IPS-NIHi7 (cell line): ENCODE results near the gene ZCCHC14.
"Not testable (repeated sequence)": the region's sequence is repeated elsewhere in the genome, so short reads cannot be mapped to it uniquely, and the experiment has no call there.

Experiments used
- DNase-seq: peaks from one replicate; pipeline ENCODE4 v3.0.0; 2012; ENCODE audit warnings: mixed read lengths; ENCODE audit errors: extremely low spot score

The ZCCHC14 gene

DNA sequence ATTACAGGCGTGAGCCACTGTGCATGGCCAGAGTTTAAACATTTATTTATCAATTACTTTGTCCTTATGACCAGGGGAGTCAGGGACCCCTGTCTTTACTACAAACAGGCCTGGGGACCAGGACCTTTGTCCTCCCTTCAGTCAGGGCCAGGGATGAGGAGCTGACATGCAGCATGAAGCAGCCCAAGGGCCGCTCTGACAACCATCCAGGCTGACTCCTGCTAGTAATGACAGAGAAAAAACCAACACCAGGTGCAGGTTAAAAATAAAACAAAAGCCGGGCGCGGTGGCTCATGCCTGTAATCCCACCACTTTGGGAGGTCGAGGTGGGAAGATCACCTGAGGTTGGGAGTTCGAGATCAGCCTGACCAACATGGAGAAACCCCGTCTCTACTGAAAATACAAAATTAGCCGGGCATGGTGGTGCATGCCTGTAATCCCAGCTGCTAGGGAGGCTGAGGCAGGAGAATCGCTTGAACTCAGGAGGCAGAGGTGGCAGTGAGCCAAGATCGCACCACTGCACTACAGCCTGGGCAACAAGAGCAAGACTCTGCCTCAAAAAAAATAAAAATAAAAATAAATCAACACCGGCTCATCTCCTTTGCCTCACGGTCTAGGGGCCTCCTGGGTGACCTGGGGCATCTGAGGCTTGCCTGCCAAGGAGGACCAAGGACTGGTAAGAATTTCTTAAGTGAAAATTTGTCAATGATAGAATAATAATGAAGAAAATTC, 129.8 kb downstream of the ZCCHC14 start:
- DNase-seq, result not testable (repeated sequence)

DNA sequence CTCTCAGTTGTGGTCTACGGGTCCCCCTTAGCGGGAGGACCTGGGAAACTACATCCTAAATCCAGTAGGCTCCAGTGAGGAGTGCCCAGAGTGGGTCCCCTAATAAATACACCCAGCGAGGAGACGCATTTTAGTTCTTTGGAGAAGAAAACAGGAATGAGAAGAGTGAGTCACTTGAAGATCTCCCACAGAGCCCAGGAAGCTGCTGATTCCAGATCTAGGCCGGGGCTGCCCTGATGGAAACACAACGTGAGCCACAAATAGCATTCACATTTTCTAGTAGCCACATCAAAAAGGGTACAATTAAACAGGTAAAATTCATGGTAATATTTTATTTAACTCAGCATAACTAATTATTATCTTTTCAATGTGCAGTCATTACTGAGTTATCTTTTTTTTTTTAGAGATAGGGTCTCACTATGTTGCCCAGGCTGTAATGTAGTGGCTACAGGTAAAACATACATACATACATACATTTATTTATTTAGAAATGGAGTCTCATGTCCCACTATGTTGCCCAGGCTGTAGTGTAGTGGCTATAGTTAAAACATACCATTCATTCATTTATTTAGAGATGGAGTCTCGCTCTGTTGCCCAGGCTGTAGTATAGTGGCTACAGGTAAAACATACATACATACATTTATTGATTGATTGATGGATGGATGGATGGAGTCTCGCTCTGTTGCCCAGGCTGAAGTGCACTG, 130.8 kb downstream of the ZCCHC14 start:
- DNase-seq, result no peak

DNA sequence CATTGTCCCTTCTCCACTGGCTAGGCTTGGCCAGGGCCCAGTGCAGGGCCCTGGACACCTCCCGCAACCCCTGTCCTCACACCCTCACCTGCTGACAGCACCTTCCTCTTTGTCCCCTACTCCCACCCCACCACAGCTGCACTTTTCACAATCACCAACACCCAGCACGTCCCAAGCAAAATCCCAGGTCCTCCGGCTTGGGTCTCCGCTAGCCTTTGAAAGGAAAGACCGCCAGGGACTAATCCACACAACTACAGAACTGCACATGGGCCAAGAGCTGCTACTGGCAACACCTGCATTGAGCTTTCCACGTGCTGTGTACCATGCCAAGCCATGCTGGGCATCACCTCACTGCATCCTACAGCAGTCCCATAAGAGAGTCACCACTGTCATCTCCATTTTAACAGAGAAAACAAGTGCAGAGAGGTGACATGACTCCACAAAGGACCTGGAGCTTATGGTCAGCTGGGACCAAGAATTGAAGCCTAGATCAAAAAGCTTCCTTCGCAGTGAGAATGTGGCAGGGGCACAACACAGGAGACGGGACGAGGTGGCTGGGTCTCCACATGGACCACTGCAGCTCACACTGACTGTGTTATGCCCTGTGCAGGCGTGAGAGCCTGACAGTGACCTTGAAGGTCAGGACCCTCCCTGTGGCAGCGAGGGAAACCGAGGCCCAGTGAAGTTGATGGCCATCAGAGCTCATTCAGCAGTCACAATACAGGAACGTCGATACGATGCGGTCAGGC, 131.8 kb downstream of the ZCCHC14 start:
- DNase-seq, result no peak

DNA sequence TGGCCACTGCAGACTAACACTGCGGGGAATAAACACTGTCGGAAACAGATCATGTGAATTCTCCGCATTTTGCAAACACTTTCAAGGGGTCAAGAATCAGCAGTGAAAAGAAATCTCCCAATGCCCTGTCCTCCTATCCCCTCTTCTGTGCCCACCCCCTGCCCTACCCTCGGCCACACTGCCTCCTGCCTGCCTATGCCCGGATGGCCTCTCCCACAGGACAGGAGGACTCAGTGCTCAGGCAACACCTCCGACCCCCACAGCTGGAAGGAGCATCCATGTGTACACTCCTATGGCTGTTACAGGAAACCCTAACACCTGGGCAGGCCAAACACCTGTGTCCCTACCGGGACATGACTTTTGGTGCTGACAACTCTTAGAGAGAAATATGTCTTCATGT, 133.7 kb downstream of the ZCCHC14 start:
- no peak for DNase-seq

DNA sequence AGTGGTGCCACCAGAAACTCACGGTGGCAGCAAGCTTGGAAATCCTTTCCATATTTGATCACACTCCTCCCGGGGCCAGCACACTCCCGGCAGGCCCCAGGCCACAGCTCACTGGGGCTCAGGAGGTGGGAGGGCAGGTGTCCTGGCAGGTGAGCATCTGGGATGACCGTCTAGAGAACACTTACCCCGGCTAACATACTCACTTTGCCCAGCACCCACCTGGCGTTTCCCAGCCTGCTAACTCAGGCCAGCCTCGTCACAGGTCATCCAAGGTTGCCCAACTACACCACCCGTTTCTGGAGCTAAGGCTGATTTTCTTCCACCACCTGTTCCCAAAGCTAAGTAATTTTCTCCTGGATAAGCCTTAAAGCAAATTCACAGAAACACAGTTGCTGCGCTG, 134.1 kb downstream of the ZCCHC14 start:
- DNase-seq, result no peak

DNA sequence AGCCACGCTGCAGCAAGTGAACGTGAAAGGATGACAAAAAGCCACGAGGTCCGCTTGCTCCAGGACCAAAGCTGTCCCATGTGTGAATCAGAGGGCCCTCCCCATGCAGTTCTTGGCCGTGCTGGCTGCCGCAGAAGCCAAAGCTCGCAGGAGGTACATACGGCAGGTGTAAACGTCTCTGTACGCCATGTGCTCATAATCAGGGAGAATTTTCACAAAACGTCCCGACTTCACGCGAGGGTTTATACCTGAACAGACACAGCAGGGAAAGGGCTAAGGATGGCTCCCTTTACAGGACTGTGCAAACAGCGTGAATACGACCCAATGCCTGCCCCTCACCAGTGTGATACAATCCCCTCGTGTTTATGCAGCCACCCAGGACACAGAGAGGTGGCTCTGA, 134.6 kb downstream of the ZCCHC14 start:
- DNase-seq, result no peak

DNA sequence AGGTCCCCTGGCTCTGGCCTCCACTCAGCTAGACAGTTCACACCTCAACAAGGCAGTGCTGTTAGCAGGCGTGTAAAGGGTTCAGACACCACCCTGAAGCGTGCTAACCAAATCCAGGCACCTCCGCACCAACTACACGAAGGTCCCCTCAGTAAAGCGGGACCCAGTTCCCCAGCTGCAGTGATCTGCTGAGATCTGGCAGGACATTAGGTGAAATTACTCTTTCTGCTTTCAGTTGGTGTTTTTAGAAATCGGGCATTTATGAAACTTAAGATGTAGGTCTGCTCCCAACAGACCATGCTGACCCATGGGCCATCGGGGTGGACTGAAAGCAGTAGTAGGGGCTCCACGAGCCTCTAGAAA, 136.4 kb downstream of the ZCCHC14 start:
- no peak for DNase-seq
